Hematopoietic multipotent progenitor cell treated with erythropoietin and hydrocortisone succinate and interleukin-3 and kit ligand, for 6 days (in vitro differentiated cells): ENCODE measurements around the gene ZBTB7C.

Source experiments
- DNase-seq: peaks from one replicate; pipeline ENCODE4 v3.0.0-alpha.2; 2015

Gene ZBTB7C

DNA sequence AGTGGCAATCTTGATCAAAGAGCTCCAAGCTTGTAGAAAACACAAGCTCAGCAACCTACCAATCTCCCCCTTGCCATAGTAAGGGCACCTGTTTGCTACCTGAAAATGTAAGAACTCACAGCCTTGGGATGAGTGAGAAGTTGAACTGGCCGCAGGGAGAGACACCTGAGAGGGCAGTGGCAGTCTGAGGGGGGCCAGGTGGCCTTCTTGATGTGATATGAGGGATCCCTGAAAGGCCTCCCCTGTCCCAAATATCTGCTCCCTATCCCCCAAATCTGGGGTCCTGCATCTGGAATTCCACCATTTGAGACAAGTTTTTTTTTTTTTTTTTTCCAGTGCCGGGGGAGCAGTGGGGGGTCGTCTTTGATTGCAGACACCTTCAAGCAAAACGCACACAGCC lies 248.6 kb downstream of the ZBTB7C start:
- DNase-seq = no peak

DNA sequence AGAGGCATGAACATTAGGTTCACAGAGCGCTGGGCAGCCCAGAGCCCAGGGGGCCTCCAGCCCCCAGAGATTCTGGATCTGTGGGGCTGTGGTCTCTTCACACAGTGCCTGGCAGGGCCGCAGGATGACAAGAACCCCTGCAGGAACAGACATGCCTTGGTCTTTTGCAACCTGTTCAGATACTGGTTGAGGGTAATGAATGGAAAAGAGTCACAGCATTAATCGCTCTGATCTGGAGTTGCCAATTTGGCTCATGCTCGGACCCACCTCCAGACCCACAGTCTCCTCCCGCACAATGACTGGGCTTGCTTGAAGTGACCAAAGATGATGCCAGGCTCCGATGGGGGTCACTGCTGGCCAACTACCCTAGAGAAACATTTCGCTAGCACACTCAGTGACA lies 249.4 kb downstream of the ZBTB7C start:
- no peak for DNase-seq

DNA sequence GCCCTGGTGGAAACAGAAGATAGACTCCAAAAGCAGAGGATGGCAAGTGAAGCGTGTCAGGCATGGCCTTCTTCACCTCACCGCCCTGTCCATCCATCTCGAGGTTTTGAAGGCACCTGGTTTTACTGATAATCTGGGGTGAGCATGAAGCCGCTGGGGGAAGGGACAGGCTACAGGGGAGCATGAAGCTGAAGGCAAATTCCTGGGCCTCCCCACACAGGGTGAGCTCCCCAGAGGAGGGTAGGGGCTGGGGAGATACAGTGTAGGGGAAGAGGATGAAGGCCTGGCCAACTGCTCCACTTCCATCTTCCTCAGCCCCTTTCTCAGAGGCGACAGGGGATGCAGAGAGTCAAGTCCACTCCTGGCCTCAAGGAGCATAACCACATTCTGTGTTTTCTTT lies 250.5 kb downstream of the ZBTB7C start:
- DNase-seq = no peak

DNA sequence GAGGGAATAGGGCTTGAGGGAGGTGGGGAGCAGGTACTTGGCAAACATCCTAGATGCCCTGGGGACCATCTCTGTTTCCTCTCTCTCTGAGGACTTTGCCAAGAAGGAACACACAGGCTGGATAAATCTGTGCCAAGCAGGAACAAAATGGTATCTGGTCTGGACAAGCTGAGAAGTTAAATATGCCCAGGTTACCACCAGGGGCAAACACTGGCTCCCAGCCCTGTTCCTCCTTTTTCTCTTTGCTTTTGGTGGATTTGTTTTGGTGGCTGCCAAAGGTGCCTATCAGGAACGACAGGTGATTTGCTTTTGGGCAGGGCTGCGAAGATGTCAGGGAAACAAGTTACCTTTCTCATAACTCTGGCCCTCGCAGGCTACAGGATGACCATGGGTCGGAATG lies 251.2 kb downstream of the ZBTB7C start:
- DNase-seq = no peak

DNA sequence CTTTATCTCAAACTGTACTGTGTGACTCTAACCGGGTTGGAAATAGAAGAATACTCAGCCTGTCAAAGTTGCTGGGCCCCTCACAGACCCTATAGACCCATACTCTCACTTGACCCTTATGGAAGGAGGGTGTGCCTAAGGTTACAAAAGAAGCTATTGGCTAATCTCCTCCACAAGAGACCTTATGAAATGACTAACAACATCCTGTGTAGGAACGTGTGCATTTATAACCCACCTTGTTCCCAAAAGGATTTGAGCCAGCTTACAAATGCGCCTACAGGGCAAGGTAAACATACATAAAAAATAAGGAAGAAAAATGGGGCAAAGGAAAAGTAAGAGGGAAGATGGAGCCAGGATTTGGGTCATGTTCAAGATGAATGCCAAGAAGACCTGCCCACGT lies 253.3 kb downstream of the ZBTB7C start:
- no peak for DNase-seq

DNA sequence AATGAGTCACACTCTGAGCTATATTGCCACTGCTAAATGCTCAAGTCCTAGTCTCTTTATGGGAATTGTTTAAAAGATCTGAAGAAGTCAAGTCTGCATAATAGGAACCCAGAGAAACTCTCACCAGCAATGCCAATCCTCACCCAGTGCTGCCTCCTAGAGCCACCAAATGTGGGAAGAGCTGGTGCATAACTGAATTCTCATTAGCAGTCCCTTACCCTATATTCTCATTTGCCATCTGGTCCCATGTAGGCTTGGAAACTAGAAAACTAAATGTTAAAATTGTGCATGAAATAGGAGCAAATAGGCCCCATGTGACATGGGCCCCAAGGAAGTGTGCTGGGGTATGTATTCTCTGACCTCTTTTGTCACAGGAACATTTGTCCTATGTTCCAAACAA lies 254.4 kb downstream of the ZBTB7C start:
- DNase-seq = no peak

DNA sequence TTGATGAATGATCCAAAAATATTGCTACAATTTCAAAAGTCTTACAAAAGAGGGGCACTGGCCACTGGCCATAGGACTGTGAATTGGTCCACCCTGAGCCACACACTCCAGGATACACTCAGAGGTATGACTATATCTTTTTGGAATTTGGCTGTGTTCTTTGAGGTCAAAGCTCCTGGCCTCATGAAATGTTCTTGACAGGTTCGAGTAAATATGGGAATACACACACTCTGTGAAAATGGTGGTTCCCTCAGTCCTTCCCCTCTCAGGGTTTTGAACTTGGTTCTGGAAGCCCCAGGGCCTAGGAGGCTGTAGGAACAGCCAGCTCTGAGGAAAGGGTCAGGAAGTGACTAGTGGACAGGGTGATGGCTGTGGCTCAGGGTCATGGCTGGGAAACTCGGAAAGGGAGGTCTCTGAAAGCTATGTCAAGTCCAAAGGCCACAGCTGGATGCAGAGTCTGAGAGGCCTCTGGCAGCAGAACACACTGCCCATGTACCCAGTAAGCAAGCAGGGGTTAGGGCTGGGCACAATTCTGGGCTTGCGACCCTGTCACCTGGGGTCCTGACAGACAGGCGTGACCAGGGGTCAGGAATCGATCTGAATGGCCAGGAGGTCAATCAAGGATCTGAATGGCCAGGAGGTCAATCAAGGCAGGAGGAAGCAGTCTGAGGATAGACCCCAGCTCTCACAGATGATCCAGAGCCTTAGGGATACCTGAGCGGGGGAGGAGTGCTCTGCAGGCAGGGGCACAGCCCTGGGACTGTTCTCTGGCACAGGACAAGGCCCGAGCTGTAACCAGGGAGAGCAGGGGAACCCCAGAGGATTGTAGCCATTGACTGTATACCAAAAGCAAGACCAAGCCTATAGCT lies 255.3 kb downstream of the ZBTB7C start:
- no peak for DNase-seq

DNA sequence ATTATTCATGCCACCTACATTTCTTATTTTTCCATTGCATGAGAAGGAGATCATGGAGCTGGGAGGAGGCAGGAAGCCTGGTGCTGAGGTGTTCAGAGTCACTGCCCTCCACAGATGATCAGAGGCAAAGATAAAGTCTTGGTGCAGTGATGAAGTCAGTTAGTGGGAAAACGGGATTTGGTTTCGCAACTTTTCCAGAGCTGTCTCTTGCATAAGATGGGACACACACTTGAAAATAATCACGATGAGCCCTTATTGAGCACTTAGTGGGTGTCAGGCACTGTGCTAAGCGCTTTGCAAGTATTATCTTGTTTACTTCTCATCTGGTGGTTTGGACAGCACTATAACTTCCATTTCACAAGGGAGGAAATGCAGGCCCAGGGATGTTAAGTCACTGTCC lies 256.6 kb downstream of the ZBTB7C start:
- no peak for DNase-seq

DNA sequence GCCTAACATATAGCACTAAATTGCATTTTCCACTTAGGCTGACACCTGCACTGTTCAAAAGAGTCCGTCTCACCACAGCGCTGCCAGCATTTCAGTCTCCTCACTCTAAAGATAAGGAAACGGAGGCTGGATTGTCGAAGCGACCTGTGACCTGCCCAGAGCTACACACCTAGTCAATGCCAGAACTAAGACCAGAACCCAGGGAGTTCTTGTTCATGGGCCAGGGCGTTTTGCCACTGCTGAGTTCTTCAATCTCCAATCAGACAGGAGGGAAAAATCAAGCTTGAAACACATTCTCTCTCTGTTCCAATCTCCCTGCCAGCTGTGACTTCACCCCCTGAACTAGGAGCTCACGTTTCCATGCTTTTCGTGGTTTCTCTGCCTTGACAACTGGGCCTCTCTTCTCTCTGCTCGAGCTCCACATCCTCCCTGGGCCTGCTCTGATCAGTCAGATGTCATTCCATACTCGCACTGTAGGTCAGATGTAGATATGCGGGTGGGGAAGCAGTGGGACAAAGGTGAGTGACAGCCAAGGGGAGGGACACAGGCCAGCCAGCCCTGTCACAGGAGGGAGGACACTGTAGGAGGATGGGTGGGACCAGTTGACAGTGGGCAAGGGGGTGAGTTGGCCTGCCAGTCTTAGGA lies 257.6 kb downstream of the ZBTB7C start:
- DNase-seq = no peak

DNA sequence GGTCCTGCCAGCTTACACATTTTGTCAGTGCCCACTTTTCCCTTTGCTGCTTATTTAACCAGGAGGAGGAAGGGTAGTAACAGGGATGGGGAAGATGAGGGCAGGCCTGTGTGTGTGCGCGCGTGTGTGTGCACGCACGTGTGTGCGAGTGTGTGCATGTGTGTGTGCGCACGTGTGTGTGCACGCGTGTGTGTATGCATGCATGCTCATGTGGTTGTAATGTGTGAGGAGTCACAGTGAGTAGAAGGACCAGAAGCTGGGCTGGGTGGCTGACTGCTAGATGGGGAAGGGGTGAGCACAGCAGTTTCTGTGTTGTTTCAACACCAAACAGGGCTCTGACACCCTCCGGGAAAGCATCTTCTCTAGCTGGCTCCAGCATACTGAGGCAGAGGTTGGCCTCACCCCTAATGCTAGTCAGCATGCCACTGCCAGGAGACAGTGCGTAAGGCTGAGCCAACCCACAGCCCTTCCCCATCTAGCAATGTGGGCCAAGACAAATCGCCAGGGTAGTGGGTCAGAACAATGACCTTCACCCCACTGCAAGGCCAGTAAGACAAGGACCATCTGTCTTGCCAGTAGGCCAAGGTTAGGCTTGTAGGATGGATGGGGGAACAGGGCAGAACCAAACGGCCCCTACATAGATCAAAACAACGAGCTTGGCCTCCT lies 260.0 kb downstream of the ZBTB7C start:
- no peak for DNase-seq

DNA sequence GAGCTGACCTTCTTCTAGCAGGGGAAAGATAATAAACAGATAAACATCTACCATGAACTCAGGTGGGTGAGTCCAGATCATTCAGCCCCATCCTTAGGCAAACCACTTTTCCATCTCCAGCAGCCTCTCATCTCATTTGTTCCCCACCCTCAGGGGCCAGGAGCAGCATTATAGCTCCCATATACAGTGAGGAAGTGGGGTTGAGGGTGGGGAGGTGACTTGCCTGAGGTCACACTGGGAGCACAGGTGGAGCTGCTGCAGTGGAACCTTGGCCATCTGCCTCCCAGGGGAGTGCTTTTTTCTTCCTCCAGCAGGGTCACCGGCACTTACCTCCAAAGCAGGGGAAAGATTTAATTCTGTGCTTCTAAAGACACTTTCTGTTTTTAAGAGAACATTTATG lies 266.2 kb downstream of the ZBTB7C start:
- DNase-seq = no peak

DNA sequence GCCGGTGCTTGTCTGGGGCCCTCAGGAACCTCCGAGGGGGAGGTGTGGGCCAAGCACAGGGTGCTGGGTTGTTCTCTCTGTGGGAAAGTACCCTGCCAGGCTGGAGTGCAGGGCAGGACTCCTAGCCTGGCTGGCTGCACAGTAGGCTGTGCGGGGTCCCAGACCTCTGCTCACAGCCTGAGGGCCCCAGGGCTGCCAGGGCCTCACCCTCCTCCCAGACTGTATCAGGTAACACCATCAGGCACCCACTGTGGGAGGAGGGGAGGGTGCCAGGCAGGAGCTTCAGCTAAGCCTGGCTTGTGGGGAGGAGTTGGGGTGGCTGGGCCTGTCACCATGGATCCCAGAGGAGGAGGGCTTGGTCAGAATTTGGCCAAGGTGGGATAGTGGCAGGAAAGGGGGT lies 266.8 kb downstream of the ZBTB7C start:
- DNase-seq = no peak

DNA sequence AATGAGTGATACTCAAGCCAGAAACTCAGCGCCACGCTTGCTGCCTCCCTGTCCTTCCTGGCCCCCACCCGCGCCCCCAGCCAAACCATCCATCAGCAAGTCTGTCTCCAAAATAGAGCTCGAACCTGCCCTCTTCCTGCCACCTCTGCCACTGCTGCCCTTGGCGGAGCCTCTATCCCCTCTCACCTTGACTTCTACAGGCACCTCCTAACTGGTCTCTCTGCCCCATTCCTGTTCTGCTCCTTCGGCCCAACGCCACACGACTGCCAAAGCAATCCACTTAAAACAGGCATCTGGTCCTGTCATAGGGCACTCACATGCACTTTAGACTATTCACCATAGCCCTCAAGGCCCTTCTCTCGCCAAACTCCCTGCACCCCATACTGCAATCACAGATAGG lies 268.5 kb downstream of the ZBTB7C start:
- DNase-seq = no peak

DNA sequence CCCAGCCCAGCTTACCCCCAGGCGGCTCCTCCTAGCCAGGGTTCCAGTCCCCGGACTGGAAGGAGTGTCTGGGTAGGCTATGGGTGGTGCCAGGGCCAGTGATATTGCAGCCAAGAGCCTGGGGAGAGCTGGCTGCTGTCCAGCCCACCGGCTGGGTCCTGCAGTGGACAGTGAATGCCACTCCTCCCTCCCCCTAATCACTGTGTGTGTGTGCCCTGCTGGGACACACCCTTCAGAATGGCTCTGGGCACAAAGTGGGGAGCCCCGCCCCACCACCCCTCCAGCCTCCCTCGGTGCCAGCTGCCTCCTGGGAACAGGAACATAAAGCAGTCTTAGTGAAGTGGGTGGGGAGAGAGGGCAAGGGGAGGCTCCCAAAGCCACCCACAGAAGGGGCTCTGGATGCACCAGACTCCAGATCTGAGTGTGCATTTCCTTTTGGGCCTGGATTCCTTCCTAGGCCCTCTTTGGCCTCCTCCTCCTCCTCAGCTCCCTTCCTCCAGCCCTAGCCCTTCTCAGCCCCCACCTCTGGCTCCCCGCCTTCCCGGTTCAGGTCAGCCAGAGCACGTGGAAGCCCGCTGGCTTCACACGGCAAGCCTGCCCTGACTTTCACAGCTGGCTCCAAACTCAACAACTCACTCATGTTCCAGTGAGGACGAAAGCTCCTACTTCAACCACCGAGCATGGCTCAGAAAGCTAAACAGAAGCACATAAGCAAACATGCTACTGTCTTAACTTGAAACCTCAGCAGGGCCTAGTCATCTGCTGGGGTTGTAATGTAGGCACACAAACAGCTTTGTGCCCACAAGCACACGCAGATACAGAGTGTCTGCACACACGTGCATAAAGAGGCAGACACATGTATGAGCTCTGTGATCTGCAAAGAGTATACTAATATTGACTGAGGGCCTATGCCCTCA lies 269.5 kb downstream of the ZBTB7C start:
- no peak for DNase-seq

DNA sequence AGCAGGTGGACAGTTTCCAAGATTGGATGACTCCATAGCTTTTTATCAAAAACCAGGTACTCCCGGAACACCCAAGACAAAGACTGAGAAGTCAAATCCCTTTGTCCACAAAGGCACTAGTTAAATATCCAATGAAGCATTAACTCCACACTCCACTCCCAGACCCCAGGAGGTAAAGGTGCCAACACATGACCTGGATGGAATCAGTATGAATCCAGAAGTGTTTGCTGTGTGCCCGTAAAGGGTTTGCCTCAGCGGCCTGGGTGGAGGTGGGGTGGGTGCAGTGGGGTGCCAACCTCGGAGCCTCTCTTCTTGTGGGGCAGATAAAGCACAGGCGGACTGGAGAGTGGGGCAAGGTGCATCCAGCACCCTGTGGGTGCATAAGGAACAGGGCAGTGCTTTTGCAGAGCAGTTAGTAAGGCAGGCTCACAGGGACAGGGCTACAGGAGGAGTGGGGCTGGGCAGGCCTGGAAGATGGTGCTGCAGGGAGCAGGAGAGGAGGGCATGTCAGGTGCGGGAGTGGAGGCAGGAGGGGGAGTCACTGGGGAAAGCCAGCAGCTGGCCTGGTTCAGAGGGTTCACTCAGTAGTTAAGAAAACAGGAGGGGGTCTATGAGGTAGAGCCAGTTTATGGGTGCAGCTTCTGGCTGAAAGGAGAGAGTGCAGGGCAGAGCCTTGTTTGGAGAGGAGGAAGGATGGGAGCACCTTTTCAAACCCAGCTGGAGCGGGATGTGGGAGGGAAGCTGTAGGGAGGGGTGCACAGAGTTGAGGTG lies 270.3 kb downstream of the ZBTB7C start:
- DNase-seq = no peak

DNA sequence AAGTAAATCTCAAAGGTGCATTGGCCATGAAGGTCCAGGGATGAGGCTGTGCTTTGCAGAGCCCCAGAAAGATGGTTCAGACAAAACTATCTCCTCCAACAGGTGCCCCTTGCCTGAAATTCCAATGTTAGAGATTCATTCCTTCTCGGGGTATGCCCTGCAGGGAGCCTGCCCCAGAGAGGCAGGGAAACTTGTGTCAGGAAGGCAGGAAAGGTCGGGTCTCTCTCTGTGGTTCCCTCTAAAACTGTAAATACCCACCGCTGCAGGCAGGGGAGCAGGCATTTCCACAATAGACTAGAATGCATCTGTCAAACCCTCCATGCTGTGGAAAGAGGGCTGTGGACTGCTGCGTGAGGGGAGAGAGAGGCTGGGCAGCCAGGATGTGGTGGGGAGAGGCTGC lies 271.0 kb downstream of the ZBTB7C start:
- no peak for DNase-seq

DNA sequence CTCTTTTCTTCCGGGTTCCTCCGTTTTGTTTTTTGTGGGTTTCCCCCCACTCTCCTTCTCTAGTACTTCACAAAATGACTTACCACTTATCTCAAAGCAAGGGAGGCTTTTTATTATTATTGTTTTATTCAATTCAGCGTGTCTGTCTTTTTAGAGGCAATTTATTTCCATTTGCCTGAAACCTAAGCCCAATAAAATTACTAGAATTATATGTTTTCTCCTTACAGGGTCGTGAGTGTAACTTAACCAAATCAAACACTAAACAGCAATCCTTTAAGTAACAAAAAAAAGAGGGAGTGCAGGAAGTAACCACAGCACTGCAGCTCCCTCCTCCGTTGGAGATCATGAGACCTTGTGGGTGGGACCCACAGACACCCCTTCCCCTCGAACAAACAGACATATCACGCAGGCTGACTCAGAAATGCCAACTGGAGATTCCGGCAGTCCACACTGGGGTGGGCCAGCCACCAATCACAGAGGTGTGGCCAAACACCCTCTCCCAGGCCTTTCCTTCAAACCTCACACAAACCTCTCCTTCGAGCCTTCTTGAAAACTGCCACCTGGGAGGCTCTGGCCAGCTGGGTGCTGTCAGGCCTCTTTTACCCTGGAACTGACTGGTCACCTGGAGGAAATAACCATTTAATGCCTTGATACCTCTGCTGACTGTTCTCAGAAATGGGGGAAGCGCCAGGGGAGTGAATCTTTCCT lies 271.7 kb downstream of the ZBTB7C start:
- DNase-seq = no peak

DNA sequence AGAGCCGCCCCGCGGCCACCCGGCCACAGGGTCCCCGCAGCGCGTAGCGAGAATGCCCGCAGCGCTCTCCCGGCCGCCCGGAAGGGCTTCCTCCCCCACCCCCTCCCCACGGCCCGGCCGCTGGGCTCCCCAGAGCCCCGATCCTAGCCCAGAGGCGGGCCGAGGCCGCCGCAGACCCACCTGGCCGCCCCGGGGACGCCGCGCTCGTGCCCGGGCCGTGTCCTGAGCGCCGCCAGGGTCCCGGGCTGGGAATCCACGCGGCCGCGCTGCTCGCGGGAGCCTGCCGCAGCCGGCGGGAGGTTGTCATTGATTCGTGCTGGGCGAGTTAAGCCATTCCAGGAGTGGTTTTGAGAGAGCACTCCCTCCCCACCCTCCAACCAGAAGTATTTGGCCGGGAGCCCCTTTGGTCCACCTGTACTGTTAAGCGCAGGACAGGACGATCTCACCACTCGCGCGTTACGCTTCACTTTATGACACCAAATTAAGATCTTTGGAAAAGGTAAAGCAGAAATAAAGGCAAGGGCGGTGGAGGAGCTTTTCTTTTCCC lies 272.3 kb downstream of the ZBTB7C start:
- DNase-seq = no peak

DNA sequence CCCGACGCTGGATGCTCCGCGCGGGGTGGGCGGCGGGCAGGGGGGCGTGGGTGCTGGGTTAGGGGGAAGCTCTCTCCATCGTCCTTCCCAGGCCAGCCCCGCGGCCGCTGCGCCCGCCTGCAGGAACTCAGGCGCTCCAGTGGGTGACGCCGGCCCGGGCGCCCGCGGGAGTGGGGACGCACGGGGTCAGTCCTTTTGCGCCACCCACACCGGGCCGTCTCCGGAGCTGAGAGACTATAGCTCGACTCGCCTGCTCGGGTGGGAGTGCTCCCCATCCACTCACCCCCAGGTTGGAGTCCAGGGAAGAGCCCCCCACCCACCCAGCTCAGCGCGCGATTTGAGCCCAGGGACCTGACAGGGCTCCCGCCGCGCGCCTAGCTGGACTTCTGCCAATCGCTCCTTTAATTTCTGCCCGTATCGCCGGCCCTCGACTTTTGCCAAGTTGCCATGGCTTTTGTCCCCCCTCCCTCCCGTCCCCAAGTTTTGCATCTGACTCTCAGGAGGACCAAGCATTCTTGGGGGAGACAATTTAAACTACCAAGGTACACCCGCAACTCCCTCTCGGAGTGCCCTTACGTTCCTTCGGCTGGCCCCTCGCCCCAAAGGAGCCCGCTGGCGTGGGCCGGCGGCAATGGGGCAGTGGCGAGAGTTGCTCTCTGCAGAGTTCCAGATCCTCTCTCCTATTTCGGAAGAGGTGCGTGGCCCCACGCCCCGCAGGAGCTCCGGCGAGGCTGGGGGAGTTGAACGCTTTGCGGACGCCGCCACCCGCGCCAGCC lies 272.9 kb downstream of the ZBTB7C start:
- no peak for DNase-seq

DNA sequence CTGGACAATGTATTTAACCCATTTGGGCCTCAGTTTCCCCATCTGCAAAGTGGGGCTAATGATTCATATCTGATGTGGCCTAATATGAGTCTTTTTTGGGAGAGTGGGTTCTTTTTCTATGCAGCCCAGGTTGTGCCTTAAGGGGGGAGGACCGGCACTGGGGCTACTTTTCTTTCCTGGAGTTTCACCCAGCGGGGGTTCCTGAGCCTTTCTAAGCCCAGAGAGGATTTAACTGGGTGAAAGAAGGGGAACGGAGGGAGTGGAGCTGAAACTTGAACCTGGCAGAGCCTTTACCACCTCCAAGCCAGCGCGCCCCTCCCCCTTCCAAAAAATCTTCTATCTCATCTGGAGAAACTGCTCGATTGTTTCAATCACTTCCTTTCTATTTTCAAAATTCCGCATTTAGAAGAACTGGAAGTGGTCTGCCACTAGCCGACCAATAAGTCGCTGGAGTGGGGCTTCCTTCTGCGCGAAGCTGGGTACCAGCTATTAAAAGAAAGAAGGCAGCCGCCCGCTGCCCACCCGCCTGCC lies 273.7 kb downstream of the ZBTB7C start:
- DNase-seq = no peak
